Right cardiac atrium (tissue), 5 donors: ENCODE measurements around the gene CREB3. TPM values are rescaled to one million over a fixed set of nuclear protein-coding genes. Genes with fewer than 3 reads are reported as not detected.

ENCODE experiments used
- ATAC-seq, 2 donors: fragments of 200-7000 bp; cut with Tn5 transposase; one replicate each; pipeline versions ENCODE4 v1.8.0 to v1.9.1; 2020; ENCODE audit warnings: moderate library complexity in 2 of 2, mild to moderate bottlenecking in 1 of 2
- DNase-seq, 3 donors: peaks; one replicate each; pipeline ENCODE4 v3.0.0-alpha.2; 2020
- H3K27ac ChIP-seq: one replicate; pipeline ENCODE4 v1.5.1; 2013; ENCODE audit warnings: mild to moderate bottlenecking, low read length, control low read depth, moderate library complexity
- H3K27me3 ChIP-seq: one replicate; pipeline ENCODE4 v1.6.1; 2013; ENCODE audit not compliant: control insufficient read depth, insufficient read depth
- H3K4me1 ChIP-seq: one replicate; pipeline ENCODE4 v1.6.1; 2013; ENCODE audit warnings: low read length; ENCODE audit not compliant: control insufficient read depth, insufficient read depth
- H3K4me3 ChIP-seq: one replicate; pipeline ENCODE4 v1.5.1; 2013; ENCODE audit warnings: low read length, control low read depth
- H3K9me3 ChIP-seq: one replicate; pipeline ENCODE4 v1.6.1; 2013; ENCODE audit warnings: low read length; ENCODE audit not compliant: control insufficient read depth
- WGBS: extraction: QIAGEN DNeasy Blood & Tissue Kit; methylation state at CpG from one replicate; pipeline ENCODE4 v1.1.7; 2013; 5-methylcytosine and 5-hydroxymethylcytosine counted together
- intact Hi-C, 4 donors: fragments of 100-400 bp; cut with DNase I; formaldehyde crosslinking; loops; one replicate each; pipeline versions ENCODE4 v1.11.0 to v1.14.0; 2022 to 2023
- polyA plus RNA-seq: library from polyadenylated mRNA; stranded (reverse); fragments of 200-250 nt; gene quantifications from one replicate; pipeline ENCODE4 v1.2.3, GENCODE V29; 2013
- total RNA-seq, 4 donors: library from RNA; stranded (reverse); fragmentation: NEBNext Ultra II Directional; extraction: Animal tissue kit (Norgen Biotek cat#: 25700); gene quantifications; one replicate each; pipeline ENCODE4 v1.2.1, GENCODE V29; 2021
- donor health status: healthy with polysubstance abuse.
- donor health status: DM: no; HTN: yes; CAD: no.
- donor health status: DM: no; HTN: no; CAD: no.
- donor health status: DM: no; HTN: yes; CAD: no; lungs with severe emphysema.
- donor health status: DM: yes; HTN: yes; CAD: no.

Gene CREB3
- total and polyA plus RNA-seq, 5 donors: 24.5 to 35.4 (median 26.6) TPM

DNA sequence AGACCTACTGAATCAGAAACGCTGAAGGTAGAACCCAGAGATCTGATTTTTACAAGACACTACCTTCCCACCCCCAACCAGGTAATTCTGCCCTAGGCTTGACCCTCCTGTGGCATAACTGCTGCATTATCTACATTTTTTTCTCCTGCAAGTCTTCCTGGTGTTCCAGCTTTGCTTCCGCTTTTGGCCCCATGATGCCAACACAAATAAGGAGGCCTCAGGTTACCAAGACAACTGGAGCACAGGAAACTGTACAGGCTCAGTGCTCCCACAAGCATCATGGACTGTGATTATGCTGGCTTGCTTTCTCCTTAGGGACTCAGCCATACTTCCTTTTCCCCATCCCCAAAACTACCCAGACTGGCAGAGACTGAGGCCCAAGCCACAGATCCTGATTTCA is 28.2 kb downstream of the CREB3 start:
- no peaks in the 10 kb centered on the region for H3K9me3 ChIP-seq
- H3K27ac ChIP-seq: no peak overlapping the region
- intact Hi-C loops: no loop called here
- H3K27me3 ChIP-seq: no peaks in the 10 kb centered on the region
- ATAC-seq (peak; percentile 36 to 66), DNase-seq (peak in 1 of 3 donors; percentile 40)
- no peaks in the 10 kb centered on the region for H3K4me1 ChIP-seq
- no peak overlapping the region for H3K4me3 ChIP-seq
- 66% methylated on average over 2 of the region's 2 CpGs for WGBS

DNA sequence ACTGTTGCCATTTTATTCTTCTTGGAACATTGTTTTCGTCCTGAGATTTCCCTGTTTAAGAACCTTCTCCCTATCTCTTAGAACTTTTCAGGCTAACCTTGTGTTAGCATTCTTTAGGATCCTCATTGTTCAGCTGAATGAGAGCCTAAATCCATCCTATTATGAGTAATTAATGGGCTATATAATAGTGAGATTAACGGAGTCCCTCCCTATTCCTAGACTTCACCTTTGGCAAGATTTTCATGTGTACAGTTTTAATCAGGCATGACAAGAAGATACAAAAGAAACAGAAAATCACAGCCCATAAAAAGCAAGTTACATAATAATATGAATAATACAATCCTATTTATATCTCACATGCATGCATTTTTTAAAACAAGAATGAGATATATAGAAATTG is 30.7 kb downstream of the CREB3 start:
- Histone ChIP-seq H3K4me1 (no peaks in the 10 kb centered on the region), H3K27ac (no peak overlapping the region), H3K4me3 (no peak overlapping the region), H3K27me3 (no peaks in the 10 kb centered on the region), H3K9me3 (no peaks in the 10 kb centered on the region)
- no peak for ATAC-seq
- no peak for DNase-seq
- intact Hi-C loops: loop anchor here in 1 of 4 donors (2.0 kb wide), 1 partner anchor 34 kb away; no protein-coding TSS in a partner anchor
- WGBS: 94% methylated on average over 2 of the region's 2 CpGs

DNA sequence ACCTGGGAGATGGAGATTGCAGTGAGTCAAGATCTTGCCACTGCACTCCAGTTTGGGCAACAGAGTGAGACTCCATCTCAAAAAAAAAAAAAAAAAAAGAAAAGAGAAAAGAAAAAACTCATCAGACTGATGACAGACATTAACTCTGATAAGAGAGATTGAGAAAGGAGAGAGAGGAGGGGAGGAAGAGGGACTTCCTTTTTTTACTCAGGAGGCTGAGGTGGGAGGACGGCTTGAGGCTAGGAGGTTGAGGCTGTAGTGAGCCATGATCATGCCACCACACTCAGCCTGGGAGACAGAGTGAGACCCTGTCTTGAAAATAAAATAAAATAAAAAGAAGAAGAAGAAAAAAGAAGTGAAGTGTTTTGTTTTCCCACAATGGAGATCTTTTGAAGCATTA is 31.3 kb downstream of the CREB3 start:
- intact Hi-C loops: loop anchor here in 1 of 4 donors (2.0 kb wide), 1 partner anchor 35 kb away; no protein-coding TSS in a partner anchor
- H3K27ac ChIP-seq: no peak overlapping the region
- no peak overlapping the region for H3K4me3 ChIP-seq
- WGBS: 93% methylated on average over 1 of the region's 1 CpG
- no peaks in the 10 kb centered on the region for H3K27me3 ChIP-seq
- no peaks in the 10 kb centered on the region for H3K9me3 ChIP-seq
- H3K4me1 ChIP-seq: no peaks in the 10 kb centered on the region
- DNase-seq (no peak), ATAC-seq (no peak)

DNA sequence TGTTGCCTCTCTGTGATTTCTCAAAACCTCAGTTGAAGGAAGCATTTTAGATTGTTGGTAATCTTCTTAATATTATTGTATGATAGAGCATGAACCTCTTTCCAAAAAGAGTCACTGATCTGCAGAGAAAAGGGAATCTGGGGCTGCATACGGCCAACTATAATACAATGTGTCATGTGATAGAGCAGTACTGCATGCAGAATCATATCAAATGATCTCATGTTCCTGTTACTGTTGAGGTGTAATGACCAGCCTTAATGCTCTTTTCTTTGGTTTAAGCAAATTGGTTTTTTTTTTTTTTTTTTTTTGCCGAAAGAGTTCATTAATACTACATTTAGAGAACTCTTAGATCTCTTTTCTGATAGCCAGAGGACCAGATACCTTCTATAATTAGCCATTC is 34.5 kb downstream of the CREB3 start:
- 87% methylated on average over 2 of the region's 2 CpGs for WGBS
- no peak overlapping the region for H3K27ac ChIP-seq
- intact Hi-C loops: no loop called here

DNA sequence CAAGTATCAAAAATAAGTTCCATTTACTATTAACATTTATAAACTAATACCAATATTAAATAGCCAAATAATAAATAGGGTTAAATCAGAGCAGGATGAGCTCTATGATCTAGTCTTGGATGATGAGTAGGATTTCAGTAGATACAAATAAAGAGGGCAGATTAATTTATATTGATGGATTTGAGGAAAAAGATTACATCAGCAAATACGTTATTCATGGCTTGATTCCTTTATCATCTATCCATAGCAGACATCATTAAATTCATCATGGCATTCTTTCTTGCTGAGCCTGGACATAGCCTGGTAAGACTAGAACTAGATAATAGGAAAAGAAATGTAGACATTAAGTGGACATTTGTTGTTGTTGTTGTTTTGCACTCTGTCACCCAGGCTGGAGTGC is 35.0 kb downstream of the CREB3 start:
- ATAC-seq (no peak), DNase-seq (no peak)
- Histone ChIP-seq H3K27ac (no peak overlapping the region), H3K27me3 (no peaks in the 10 kb centered on the region), H3K9me3 (no peaks in the 10 kb centered on the region), H3K4me3 (no peak overlapping the region), H3K4me1 (peaks cover 6% of the 10 kb centered on the region)
- WGBS: 89% methylated on average over 1 of the region's 1 CpG
- intact Hi-C loops: no loop called here

More for the DNA sequence above, 34.5 kb downstream of the CREB3 start:
- H3K27me3 ChIP-seq: no peaks in the 10 kb centered on the region
- ATAC-seq (no peak), DNase-seq (no peak)
- peaks cover 5% of the 10 kb centered on the region for H3K4me1 ChIP-seq
- H3K9me3 ChIP-seq: no peaks in the 10 kb centered on the region
- no peak overlapping the region for H3K4me3 ChIP-seq

DNA sequence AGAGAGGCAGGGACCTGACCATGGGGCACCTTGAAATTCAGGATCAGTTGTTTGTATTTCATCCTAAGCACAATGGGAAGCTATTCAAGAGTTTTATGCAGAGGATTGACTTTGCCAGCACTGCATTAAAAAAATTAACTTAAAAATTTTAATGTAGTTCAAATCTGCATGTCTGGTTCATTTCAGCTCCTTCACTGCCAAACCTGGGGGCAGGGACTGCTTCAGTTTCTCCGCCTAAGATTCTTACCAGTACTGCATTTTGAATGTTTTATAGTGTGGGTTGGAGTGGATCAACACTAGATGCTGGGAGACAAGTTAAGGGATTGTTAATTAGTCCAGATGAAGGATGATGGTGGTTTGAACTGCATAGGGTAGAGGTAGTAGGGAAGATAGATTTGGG is 37.3 kb downstream of the CREB3 start:
- no peaks in the 10 kb centered on the region for H3K9me3 ChIP-seq
- no peak for ATAC-seq
- no peak for DNase-seq
- WGBS: 95% methylated on average over 1 of the region's 1 CpG
- H3K27me3 ChIP-seq: no peaks in the 10 kb centered on the region
- intact Hi-C loops: no loop called here
- H3K4me3 ChIP-seq: no peak overlapping the region
- H3K27ac ChIP-seq: no peak overlapping the region
- H3K4me1 ChIP-seq: peaks cover 6% of the 10 kb centered on the region

DNA sequence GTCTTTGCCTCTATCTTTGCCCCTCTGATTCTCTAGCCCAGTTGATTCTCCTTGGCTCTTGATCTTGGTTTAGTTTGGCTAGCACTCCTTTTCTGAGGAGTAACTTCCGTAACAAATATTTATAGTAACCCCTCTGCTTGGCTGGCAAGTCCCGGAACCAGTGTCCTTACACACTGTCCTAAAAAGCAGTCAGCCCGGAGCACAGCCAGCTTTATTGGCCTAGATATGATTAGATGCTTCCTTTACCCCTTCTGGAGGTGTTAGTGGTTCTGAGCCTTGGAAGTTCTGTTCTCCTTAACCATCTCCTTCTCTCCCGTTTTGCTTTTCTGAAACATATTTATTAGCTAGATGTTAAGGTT is 38.6 kb downstream of the CREB3 start:
- Histone ChIP-seq H3K9me3 (no peaks in the 10 kb centered on the region), H3K27me3 (no peaks in the 10 kb centered on the region), H3K4me3 (no peak overlapping the region), H3K4me1 (peaks cover 10% of the 10 kb centered on the region), H3K27ac (peak overlapping the region; percentile 58)
- WGBS: 6% methylated on average over 4 of the region's 4 CpGs
- ATAC-seq (peak; percentile 89), DNase-seq (peak in 2 of 3 donors; percentile 51 to 82)
- intact Hi-C loops: no loop called here

DNA sequence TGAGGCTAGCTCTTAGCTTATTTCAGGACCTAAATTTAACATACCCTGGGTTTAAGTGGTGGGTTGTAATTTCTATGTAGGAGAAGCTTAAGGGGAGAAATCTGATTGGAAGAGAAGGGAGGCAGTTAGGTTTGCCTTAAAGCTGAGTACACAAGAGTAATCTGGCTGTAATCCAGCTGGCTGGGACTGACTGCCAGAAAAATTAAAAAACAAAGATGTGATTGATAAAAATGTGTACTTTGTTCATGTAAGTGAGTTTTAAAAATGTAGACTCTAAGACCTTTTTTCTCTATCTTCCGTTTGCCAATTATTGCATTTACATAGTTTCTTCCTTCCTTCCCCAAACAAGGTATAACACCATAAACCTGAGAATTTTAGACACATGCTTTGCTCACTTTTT is 39.1 kb downstream of the CREB3 start:
- H3K9me3 ChIP-seq: no peaks in the 10 kb centered on the region
- no peak overlapping the region for H3K4me3 ChIP-seq
- no peak for ATAC-seq
- H3K4me1 ChIP-seq: peaks cover 12% of the 10 kb centered on the region
- 48% methylated on average over 1 of the region's 1 CpG for WGBS
- intact Hi-C loops: no loop called here
- H3K27me3 ChIP-seq: no peaks in the 10 kb centered on the region
- no peak for DNase-seq
- H3K27ac ChIP-seq: no peak overlapping the region

DNA sequence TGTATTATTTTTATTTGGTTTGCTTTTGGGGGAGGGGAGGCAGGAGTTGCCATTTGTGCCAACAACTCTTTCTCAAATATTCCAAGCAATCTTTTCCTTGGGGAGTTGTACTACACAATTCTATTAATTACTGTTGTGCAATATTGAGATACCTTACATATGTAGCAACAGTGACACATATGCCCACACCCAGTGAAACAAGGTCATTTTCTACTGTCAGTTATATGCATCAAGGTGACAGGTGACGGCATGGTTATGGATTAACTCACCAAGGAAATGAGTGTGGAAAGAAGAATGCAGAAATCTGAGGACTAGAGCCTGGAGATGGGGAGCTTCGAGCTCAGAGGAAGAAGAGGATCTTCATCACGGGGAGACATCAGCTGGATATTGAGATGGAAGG is 39.5 kb downstream of the CREB3 start:
- 89% methylated on average over 3 of the region's 3 CpGs for WGBS
- DNase-seq: no peak

DNA sequence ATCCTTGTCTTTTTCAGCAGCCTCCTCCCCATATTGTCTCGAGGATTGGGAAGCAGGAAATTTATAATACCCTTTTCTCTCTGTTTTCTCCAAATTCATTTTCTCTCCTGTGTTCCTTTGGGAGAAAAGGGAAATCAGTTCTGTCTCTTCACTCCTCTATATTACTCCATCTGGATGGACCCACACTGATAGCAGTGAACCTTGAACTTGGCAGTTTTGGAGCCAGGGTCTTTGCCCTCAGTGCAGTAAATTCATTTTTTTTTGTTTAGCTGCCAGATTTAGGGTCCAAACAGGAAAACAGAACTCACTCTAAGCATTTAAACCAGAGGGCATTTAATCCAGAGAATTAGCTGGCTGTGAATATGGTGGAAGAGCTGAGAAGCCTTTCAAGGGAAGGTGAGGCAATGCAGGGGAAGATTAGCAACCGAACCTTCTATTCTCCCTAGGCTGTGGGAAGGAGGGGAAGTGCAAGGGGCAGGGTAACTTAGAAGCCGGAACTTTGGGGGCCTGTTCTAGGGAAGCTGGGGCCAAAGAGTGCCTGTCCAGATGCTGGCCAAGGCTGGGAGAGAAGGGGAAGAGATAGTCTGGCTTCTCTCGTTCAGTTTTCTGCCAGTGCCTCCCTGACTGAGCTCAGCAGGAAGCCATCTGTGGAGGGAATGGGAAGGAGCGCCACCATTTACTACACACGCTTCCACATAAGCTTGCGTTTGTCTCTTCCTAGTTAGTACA is 42.6 kb downstream of the CREB3 start:
- Histone ChIP-seq H3K27me3 (no peaks in the 10 kb centered on the region), H3K27ac (peak overlapping the region; percentile 30), H3K9me3 (no peaks in the 10 kb centered on the region), H3K4me1 (peaks cover 12% of the 10 kb centered on the region), H3K4me3 (no peak overlapping the region)
- peak; percentile 67 to 79 for ATAC-seq
- peak in 2 of 3 donors; percentile 38 to 66 for DNase-seq
- intact Hi-C loops: no loop called here
- WGBS: 39% methylated on average over 7 of the region's 7 CpGs

More for the DNA sequence above, 39.5 kb downstream of the CREB3 start:
- no peaks in the 10 kb centered on the region for H3K27me3 ChIP-seq
- intact Hi-C loops: no loop called here
- H3K9me3 ChIP-seq: no peaks in the 10 kb centered on the region
- H3K4me1 ChIP-seq: peaks cover 12% of the 10 kb centered on the region
- H3K4me3 ChIP-seq: no peak overlapping the region
- H3K27ac ChIP-seq: no peak overlapping the region
- ATAC-seq: no peak

DNA sequence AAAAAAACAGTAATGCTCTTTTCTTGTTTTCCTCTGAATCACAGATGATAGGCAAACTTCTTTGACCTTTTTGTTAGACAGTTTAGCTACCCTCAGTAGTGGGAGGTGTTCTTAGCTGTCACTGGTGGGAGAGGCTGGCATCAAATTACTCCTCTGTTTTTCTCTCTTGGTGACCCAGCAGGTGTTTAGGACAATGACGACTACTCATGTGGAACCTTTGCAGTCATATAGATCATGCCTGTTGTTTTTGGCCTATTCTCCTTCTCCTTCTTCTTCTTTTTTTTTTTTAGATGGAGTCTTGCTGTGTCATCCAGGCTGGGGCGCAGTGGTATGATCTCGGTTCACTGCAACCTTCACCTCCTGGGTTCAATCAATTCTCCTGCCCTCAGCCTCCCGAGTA is 43.6 kb downstream of the CREB3 start:
- Histone ChIP-seq H3K4me1 (peaks cover 8% of the 10 kb centered on the region), H3K4me3 (no peak overlapping the region), H3K27me3 (no peaks in the 10 kb centered on the region), H3K27ac (no peak overlapping the region), H3K9me3 (no peaks in the 10 kb centered on the region)
- intact Hi-C loops: no loop called here
- 83% methylated on average over 4 of the region's 4 CpGs for WGBS
- DNase-seq: no peak
- no peak for ATAC-seq

DNA sequence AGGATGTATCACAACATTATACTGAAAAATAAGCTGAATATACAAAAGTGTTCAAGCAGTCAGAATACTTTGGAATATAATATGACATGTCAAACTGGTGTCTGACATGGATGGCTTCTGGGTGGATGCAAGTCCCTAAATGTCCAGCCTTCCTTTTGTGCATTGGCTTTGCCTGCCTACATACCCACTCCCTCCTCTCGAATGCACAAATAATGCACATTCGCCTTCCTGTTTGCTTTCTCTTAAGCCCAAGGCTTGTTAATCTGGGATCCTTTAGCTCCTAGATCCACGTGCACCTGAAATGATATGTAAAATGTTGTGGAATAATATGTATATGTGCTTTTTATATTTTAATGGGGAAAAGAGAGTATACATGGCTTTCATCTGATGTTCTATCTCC is 46.0 kb downstream of the CREB3 start:
- WGBS: 92% methylated on average over 3 of the region's 3 CpGs
- no peak for DNase-seq
- intact Hi-C loops: no loop called here
- no peak overlapping the region for H3K27ac ChIP-seq
- no peaks in the 10 kb centered on the region for H3K9me3 ChIP-seq
- no peaks in the 10 kb centered on the region for H3K27me3 ChIP-seq
- ATAC-seq: no peak
- H3K4me3 ChIP-seq: no peak overlapping the region
- H3K4me1 ChIP-seq: peaks cover 6% of the 10 kb centered on the region
